Small intestine (tissue), 7 donors: Measurements from ENCODE around the gene CDKAL1. TPM values are rescaled to one million over a fixed set of nuclear protein-coding genes. Genes with fewer than 3 reads are reported as not detected.

Experiments
- DNase-seq, 2 donors: peaks; one replicate each; pipeline versions ENCODE4 v3.0.0 to v3.0.0-alpha.2; 2013
- FAIRE-seq: peaks from 2 replicates; lab custom pipeline; 2012; peaks lifted over from hg19 to GRCh38; lab: Jason Lieb, UNC
- H3K27ac ChIP-seq, 3 donors: one replicate each; pipeline ENCODE4 v1.5.1; 2013; ENCODE audit warnings: low read length in 2 of 3, mild to moderate bottlenecking in 2 of 3, control low read depth in 1 of 3, inconsistent platforms in 1 of 3, low read depth in 1 of 3, moderate library complexity in 1 of 3
- H3K27me3 ChIP-seq, 3 donors: one replicate each; pipeline ENCODE4 v1.6.1; 2013; ENCODE audit warnings: low read length in 3 of 3, inconsistent platforms in 1 of 3; ENCODE audit not compliant: control insufficient read depth in 3 of 3, insufficient read depth in 3 of 3
- H3K36me3 ChIP-seq, 3 donors: one replicate each; pipeline ENCODE4 v1.6.1; 2013; ENCODE audit warnings: low read length in 3 of 3, inconsistent platforms in 1 of 3, low read depth in 1 of 3, mild to moderate bottlenecking in 1 of 3, moderate library complexity in 1 of 3; ENCODE audit not compliant: control insufficient read depth in 3 of 3, insufficient read depth in 2 of 3
- H3K4me1 ChIP-seq, 3 donors: one replicate each; pipeline ENCODE4 v1.6.1; 2013; ENCODE audit warnings: low read length in 2 of 3, inconsistent platforms in 1 of 3, low read depth in 1 of 3, mild to moderate bottlenecking in 1 of 3, moderate library complexity in 1 of 3; ENCODE audit not compliant: control insufficient read depth in 3 of 3, insufficient read depth in 2 of 3
- H3K4me3 ChIP-seq, 3 donors: one replicate each; pipeline ENCODE4 v1.5.1; 2013; ENCODE audit warnings: low read length in 3 of 3, control low read depth in 1 of 3, inconsistent platforms in 1 of 3, low read depth in 1 of 3, mild to moderate bottlenecking in 1 of 3, moderate library complexity in 1 of 3
- H3K9me3 ChIP-seq, 2 donors: one replicate each; pipeline ENCODE4 v1.6.1; 2013; ENCODE audit warnings: low read depth in 1 of 2, low read length in 1 of 2; ENCODE audit not compliant: control insufficient read depth in 2 of 2, insufficient read depth in 1 of 2
- WGBS, 3 donors: extraction: QIAGEN DNeasy Blood & Tissue Kit; methylation state at CpG; one replicate each; pipeline ENCODE4 v1.1.7; 2013; 5-methylcytosine and 5-hydroxymethylcytosine counted together
- polyA plus RNA-seq, 4 donors: library from polyadenylated mRNA; stranded (reverse) in 3 of 4; unstranded in 1 of 4; fragments of 200-250 nt in 3 of 4; fragments of 120-200 nt in 1 of 4; gene quantifications; one replicate each; pipeline versions ENCODE4 v1.2.1 to v1.2.3, GENCODE V29; 2013
- donor health status: healthy with polysubstance abuse.
- donor health status: control.
- donor health status: control.
- donor health status: Bipolar disorder and iron deficiency.
- donor health status: healthy.

Gene CDKAL1
- polyA plus RNA-seq, 4 donors: 2.4 to 10.5 (median 4.1) TPM

DNA sequence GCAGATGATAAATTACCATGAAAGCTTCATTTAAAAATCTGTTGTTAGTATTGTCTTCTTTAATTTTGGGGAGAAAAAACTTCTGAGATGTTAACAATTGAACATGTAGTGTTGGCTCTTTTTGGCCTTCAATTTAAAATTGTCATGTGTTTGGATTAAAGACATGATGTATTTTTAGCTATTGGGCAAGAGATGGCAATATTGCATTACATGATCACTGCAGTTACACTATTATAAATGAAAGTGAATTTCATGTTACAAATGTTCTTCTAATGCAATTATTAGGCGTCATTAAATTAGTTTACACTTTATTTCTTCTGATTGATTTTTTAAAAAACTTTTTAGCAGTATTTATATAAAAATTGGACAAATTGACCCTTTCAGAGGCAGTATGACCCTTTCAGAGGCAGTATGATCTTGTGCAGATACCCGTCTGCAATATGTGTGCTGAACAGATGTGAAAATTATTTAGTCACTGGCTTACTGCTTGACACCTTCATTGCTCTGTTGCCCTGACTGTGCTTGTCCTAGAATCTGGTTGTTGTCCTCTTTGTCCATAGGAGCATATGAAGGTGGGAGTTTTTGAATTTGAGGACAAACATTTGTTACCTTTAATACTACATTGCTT, 25.8 kb downstream of the CDKAL1 start:
- Histone ChIP-seq H3K9me3 (no peaks in the 10 kb centered on the region), H3K4me1 (no peaks in the 10 kb centered on the region), H3K36me3 (peaks cover 0 to 4% (median 1%) of the 10 kb centered on the region in 3 donors), H3K27me3 (no peaks in the 10 kb centered on the region), H3K27ac (no peak overlapping the region), H3K4me3 (no peak overlapping the region)
- FAIRE-seq (no peak), DNase-seq (no peak)
- 43 to 74% (median 62%) methylated on average over 2 of the region's 2 CpGs for WGBS, 3 donors

DNA sequence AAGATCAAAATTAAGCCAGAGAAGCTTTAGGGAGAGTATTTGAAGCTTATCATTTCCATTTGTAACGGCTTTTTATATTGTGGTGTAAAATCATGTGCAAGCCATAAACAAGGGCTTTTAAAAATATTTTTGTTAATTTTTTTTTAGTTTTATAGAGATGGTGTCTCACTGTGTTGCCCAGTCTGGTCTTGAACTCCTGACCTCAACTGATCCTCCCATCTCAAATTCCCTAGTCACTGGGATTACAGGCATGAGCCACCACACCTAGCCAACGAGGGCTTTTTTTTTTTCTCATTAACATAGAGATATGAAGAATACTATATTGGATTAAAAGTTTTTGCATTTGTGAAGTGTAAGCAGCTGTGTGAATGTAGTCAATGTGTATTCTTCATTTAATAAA, 29.1 kb downstream of the CDKAL1 start:
- no peak for FAIRE-seq
- 83 to 94% (median 89%) methylated on average over 2 of the region's 2 CpGs for WGBS, 3 donors

DNA sequence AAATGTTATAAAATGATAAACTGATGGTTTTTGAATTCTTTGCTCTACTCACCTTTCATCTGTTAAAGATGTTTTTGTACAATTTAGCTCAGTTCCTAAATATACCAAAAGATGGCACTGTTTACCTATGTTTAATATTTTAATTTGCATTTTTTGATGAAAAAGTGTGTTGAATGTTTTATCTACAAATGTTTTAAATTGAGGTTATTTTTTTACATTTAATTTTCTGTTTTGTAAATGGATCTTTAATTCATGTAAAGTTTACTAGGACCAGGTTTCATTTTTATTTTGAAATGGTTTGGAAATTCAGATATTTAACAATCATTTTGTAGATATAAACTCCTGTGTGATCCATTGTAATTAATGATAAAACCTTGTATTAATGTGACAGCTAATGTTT, 30.0 kb downstream of the CDKAL1 start:
- peak; percentile 96 for FAIRE-seq
- no peaks in the 10 kb centered on the region for H3K27me3 ChIP-seq
- H3K4me3 ChIP-seq: no peak overlapping the region
- peak; percentile 18 to 34 for DNase-seq
- no peak overlapping the region for H3K27ac ChIP-seq
- H3K4me1 ChIP-seq: no peaks in the 10 kb centered on the region
- no peaks in the 10 kb centered on the region for H3K9me3 ChIP-seq
- H3K36me3 ChIP-seq: peaks cover 0 to 3% (median 0%) of the 10 kb centered on the region in 3 donors

More for the DNA sequence above, 29.1 kb downstream of the CDKAL1 start:
- Histone ChIP-seq H3K9me3 (no peaks in the 10 kb centered on the region), H3K4me1 (no peaks in the 10 kb centered on the region), H3K36me3 (peaks cover 0 to 3% (median 1%) of the 10 kb centered on the region in 3 donors), H3K4me3 (no peak overlapping the region), H3K27ac (no peak overlapping the region), H3K27me3 (no peaks in the 10 kb centered on the region)
- DNase-seq: no peak

DNA sequence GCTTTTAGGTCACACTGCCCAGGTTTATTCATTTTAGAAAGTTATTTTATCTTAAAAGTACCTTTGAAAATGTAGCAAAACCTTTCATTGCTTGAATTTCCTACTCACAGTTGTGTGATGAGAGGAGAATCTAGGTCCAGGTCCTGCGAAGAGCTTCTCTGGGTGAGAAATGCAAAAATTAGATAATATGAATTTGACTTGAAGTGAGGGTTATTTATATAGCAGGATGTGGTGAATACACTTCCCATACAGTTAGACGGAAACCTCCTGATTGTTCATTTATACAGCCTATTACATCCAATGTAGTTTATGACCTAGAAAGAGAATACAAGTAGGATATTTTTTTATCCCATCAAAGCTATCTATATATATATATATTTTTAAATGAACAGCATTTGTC, 30.5 kb downstream of the CDKAL1 start:
- no peak for FAIRE-seq
- no peak overlapping the region for H3K4me3 ChIP-seq
- H3K4me1 ChIP-seq: no peaks in the 10 kb centered on the region
- 58 to 72% (median 71%) methylated on average over 2 of the region's 2 CpGs for WGBS, 3 donors
- no peak overlapping the region for H3K27ac ChIP-seq
- peak in 1 of 2 donors; percentile 3 for DNase-seq
- no peaks in the 10 kb centered on the region for H3K27me3 ChIP-seq
- no peaks in the 10 kb centered on the region for H3K9me3 ChIP-seq
- H3K36me3 ChIP-seq: peaks cover 0 to 3% (median 0%) of the 10 kb centered on the region in 3 donors

DNA sequence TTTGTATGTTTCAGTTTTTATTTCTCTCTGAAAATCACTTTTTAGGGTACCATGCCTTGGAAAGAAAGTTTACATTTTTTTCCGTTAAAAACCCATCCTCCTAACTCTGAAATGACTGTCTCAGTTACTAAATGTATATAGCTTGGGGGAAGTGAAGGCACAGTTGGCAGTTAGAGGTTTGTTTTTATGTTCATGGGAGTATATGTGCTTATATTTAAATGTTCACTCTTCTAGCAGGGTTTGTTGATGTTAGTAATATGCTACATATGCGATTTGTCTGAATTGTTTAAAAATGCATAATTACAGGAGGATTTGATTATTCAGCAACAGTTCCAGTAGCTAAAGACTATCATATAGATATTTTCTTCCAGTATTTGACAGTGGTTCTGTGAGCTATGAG, 31.1 kb downstream of the CDKAL1 start:
- Histone ChIP-seq H3K4me3 (no peak overlapping the region), H3K27me3 (no peaks in the 10 kb centered on the region), H3K4me1 (no peaks in the 10 kb centered on the region), H3K9me3 (no peaks in the 10 kb centered on the region), H3K27ac (no peak overlapping the region), H3K36me3 (peaks cover 0 to 3% (median 0%) of the 10 kb centered on the region in 3 donors)
- FAIRE-seq (no peak), DNase-seq (no peak)
- 86 to 94% (median 89%) methylated on average over 2 of the region's 2 CpGs for WGBS, 3 donors

DNA sequence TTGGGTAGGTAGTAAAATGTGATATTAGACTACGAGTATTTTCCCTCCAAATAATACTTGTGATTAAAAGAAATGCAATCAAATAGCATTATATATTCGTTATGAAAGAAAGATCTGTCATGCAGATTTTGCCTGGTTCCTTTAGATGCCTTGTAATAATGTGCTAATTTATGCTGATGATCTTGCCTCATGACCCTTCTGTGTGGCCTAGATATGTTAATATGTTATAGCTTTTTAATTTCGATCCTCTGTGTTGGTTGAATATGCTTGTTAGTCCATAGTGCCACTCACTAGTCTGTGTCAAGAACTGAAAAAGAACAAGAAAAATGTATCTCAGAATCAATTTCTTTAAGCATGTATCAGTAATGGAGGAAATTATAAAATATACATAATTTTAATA, 31.9 kb downstream of the CDKAL1 start:
- H3K9me3 ChIP-seq: no peaks in the 10 kb centered on the region
- DNase-seq (no peak), FAIRE-seq (no peak)
- peaks cover 0 to 3% (median 0%) of the 10 kb centered on the region in 3 donors for H3K36me3 ChIP-seq
- H3K4me3 ChIP-seq: no peak overlapping the region
- H3K27me3 ChIP-seq: no peaks in the 10 kb centered on the region
- 89 to 94% (median 92%) methylated on average over 3 of the region's 3 CpGs for WGBS, 3 donors
- H3K4me1 ChIP-seq: no peaks in the 10 kb centered on the region
- H3K27ac ChIP-seq: no peak overlapping the region

DNA sequence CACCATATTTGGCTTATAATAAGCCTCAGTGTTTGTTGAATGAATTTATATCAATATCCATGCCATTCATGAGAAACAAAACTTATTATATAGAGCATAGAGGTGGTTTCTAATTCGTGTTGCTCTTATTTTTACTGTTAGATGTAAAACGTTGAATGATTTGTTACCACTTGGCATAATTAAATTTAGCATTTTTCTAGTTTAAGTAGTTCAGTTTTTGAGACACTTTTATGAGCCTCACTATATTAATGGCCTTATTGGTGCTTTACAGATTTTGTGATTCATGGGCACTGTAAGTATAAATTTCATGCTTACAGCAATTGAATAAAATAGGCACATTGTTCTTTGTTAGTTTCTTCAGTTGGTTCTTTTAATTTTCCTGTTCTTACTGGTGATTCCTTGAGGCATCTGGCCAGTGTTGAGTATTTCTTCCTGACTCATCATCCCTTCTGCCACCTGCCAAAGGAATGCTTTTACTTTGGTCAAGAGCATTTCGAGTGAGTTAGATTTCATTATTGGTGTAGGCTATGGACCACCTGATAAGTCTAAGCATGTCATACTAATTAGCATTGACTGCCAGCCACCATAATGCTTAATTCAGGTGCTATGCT, 34.8 kb downstream of the CDKAL1 start:
- no peak for FAIRE-seq

DNA sequence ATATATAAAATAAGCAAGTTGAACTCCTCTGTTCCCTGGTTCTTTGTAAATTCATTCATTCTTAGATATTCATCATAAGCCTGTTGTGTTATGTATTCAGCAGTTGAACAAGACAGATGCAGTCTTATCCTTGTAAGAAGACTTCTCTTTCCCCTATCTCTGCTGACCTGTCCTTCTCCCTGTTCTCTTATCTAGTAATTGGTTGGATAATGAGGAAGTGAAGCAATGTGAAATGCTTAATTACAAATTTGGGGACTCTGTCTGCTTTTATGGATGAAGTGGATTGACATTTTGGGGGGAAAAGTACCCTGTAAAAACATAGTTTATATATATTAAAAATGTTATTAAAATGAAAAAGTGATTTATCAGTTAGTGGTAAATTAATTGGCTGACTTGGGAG, 37.0 kb downstream of the CDKAL1 start:
- H3K4me1 ChIP-seq: no peaks in the 10 kb centered on the region
- FAIRE-seq (no peak), DNase-seq (no peak)
- H3K27me3 ChIP-seq: no peaks in the 10 kb centered on the region
- peaks cover 0 to 3% (median 0%) of the 10 kb centered on the region in 3 donors for H3K36me3 ChIP-seq
- no peak overlapping the region for H3K27ac ChIP-seq
- no peak overlapping the region for H3K4me3 ChIP-seq
- H3K9me3 ChIP-seq: no peaks in the 10 kb centered on the region

More for the DNA sequence above, 34.8 kb downstream of the CDKAL1 start:
- Histone ChIP-seq H3K27ac (no peak overlapping the region), H3K27me3 (no peaks in the 10 kb centered on the region), H3K4me3 (no peak overlapping the region), H3K9me3 (no peaks in the 10 kb centered on the region), H3K4me1 (no peaks in the 10 kb centered on the region), H3K36me3 (peaks cover 0 to 3% (median 0%) of the 10 kb centered on the region in 3 donors)
- DNase-seq: no peak
- WGBS, 3 donors: 85 to 90% (median 89%) methylated on average over 3 of the region's 3 CpGs
